AG10803 (cell line): ENCODE measurements around the gene DBR1.

ENCODE experiments used
- DNase-seq: peaks from one replicate; pipeline ENCODE4 v3.0.0; 2010; ENCODE audit warnings: low read depth
- H3K4me3 ChIP-seq: 2 replicates; pipeline ENCODE4 v1.5.1; 2011; ENCODE audit warnings: mild to moderate bottlenecking, low read length, control low read depth
- CTCF ChIP-seq: conservative IDR thresholded peaks from 2 replicates; pipeline ENCODE4 v1.5.1; 2011; ENCODE audit warnings: mild to moderate bottlenecking, low read length, control low read depth, inconsistent platforms

DBR1 gene

GRCh38 chr3:138186803-138187295, 12.1 kb upstream of the DBR1 start:
- peak; percentile 80 for DNase-seq
- peak overlapping the region; percentile 88 for H3K4me3 ChIP-seq
- TF ChIP-seq CTCF: no peak

- no peak for DNase-seq
- no peak for TF ChIP-seq CTCF
- peak overlapping the region; percentile 88; the same call in 1 of the 2 replicates for H3K4me3 ChIP-seq
Measured at GRCh38 chr3:138186221-138186620, 11.5 kb upstream of the DBR1 start.

- no peak for TF ChIP-seq CTCF
- H3K4me3 ChIP-seq: no peak overlapping the region
- DNase-seq: no peak
Measured at GRCh38 chr3:138184994-138185393, 10.3 kb upstream of the DBR1 start.

GRCh38 chr3:138180375-138181029, 5.8 kb upstream of the DBR1 start:
- peak; percentile 26 for DNase-seq
- no peak overlapping the region for H3K4me3 ChIP-seq
- TF ChIP-seq CTCF: peak; percentile 42

- TF ChIP-seq CTCF: no peak
- peak overlapping the region; percentile 89 for H3K4me3 ChIP-seq
- DNase-seq: no peak
Measured at GRCh38 chr3:138173769-138174420, 826 bp downstream of the DBR1 start.

GRCh38 chr3:138172625-138173024, 2.1 kb downstream of the DBR1 start:
- TF ChIP-seq CTCF: no peak
- H3K4me3 ChIP-seq: no peak overlapping the region
- DNase-seq: no peak

GRCh38 chr3:138165061-138165460, 9.7 kb downstream of the DBR1 start:
- DNase-seq: no peak
- no peak overlapping the region for H3K4me3 ChIP-seq
- no peak for TF ChIP-seq CTCF
